Astrocyte of the spinal cord (primary cell): Measurements from ENCODE around the gene IDNK.

Experiments
- DNase-seq: peaks from one replicate; pipeline ENCODE4 v3.0.0; 2011; ENCODE audit warnings: low read depth, low spot score
- H3K4me3 ChIP-seq: 2 replicates; pipeline ENCODE4 v1.5.1; 2011; ENCODE audit warnings: low read depth, mild to moderate bottlenecking, low read length, moderate library complexity
- in situ Hi-C: cut with HindIII; loops from 2 replicates; pipeline ENCODE4 v1.10.0; 2017; ENCODE audit warnings: low sequenced_read_pairs
- TF ChIP-seq, protein P1 (sequence below): IDR thresholded peaks from 2 replicates; pipeline ENCODE4 v1.5.1; 2012; ENCODE audit warnings: low read depth, mild to moderate bottlenecking, low read length, inconsistent platforms

The IDNK gene

GRCh38 chr9:83671451-83671850, 48.5 kb downstream of the IDNK start:
- TF ChIP-seq, protein P1, sequence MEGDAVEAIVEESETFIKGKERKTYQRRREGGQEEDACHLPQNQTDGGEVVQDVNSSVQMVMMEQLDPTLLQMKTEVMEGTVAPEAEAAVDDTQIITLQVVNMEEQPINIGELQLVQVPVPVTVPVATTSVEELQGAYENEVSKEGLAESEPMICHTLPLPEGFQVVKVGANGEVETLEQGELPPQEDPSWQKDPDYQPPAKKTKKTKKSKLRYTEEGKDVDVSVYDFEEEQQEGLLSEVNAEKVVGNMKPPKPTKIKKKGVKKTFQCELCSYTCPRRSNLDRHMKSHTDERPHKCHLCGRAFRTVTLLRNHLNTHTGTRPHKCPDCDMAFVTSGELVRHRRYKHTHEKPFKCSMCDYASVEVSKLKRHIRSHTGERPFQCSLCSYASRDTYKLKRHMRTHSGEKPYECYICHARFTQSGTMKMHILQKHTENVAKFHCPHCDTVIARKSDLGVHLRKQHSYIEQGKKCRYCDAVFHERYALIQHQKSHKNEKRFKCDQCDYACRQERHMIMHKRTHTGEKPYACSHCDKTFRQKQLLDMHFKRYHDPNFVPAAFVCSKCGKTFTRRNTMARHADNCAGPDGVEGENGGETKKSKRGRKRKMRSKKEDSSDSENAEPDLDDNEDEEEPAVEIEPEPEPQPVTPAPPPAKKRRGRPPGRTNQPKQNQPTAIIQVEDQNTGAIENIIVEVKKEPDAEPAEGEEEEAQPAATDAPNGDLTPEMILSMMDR, result no peak
- DNase-seq, result no peak
- in situ Hi-C loops, result no loop called here
- H3K4me3 ChIP-seq, result no peak overlapping the region

DNA sequence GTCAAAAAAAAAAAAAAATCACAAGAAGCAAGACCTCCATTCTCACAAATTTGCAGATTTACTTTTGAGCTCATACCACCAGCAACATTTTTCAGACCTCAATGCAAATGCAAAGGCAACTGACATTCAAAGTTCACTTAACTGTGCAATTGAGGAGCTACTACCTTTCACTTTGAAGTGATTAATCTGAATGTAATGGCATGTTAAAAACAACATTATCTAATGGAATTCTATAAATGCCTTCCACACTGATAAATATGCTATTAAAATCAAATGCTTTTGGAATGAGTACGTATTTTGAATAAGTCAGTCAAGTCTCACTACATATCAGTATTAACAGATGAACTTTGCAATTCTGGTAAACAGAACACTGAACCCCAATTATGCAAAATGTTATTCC, 52.5 kb downstream of the IDNK start:
- TF ChIP-seq, protein P1, result no peak
- H3K4me3 ChIP-seq, result no peak overlapping the region
- DNase-seq, result no peak
- in situ Hi-C loops, result no loop called here

GRCh38 chr9:83677596-83677995, 54.7 kb downstream of the IDNK start:
- TF ChIP-seq, protein P1, result no peak
- no peak for DNase-seq
- in situ Hi-C loops, result no loop called here
- H3K4me3 ChIP-seq, result no peak overlapping the region

- DNase-seq, result no peak
- TF ChIP-seq, protein P1, result no peak
- H3K4me3 ChIP-seq, result no peak overlapping the region
- in situ Hi-C loops, result no loop called here
These were observed 57.3 kb downstream of the IDNK start for GRCh38 chr9:83680233-83680632.

- in situ Hi-C loops, result no loop called here
- TF ChIP-seq, protein P1, result no peak
- DNase-seq, result no peak
- H3K4me3 ChIP-seq, result no peak overlapping the region
These were observed 58.5 kb downstream of the IDNK start for GRCh38 chr9:83681490-83681889.

- H3K4me3 ChIP-seq, result no peak overlapping the region
- no peak for DNase-seq
- in situ Hi-C loops, result no loop called here
- TF ChIP-seq, protein P1, result no peak
These were observed 66.0 kb downstream of the IDNK start for GRCh38 chr9:83688921-83689320.

- in situ Hi-C loops, result no loop called here
These were observed 68.5 kb downstream of the IDNK start for GRCh38 chr9:83691492-83691891.

More at GRCh38 chr9:83691492-83691891, 68.5 kb downstream of the IDNK start:
- H3K4me3 ChIP-seq, result no peak overlapping the region
- TF ChIP-seq, protein P1, result no peak
- no peak for DNase-seq
